NCI-H748 treated with DMSO at 0.1 percent for 48 hours (cell line): ENCODE results near the gene CCDC57.

ENCODE experiments used
- DNase-seq: peaks from one replicate; lab custom pipeline; 2025; lab: John Stamatoyannopoulos, UW

CCDC57 gene

DNA sequence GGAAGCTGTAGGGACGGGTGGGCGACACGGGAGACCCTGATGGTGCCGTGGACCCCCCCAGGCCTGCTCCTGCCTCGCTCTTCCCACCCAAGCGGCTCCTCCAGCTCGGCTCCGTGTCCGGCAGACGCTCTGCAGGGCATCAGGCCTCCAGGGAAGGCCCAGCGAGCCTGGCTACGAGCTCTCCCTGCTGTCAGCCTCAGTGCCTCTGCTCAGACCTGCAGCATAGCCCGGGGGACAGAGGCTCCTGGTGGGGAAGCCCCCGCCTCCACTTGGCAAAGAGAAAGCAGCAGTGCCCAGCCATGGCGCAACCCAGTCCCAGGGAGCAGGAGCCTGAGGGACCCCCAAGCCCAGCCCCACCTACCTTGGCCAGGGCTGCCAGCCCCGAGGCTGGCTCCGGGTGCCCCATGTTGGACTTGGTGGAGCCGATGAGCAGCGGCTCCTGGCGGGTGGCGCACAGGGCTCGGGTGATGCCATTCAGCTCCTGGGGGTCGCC lies 120.5 kb downstream of the CCDC57 start:
- no peak for DNase-seq

DNA sequence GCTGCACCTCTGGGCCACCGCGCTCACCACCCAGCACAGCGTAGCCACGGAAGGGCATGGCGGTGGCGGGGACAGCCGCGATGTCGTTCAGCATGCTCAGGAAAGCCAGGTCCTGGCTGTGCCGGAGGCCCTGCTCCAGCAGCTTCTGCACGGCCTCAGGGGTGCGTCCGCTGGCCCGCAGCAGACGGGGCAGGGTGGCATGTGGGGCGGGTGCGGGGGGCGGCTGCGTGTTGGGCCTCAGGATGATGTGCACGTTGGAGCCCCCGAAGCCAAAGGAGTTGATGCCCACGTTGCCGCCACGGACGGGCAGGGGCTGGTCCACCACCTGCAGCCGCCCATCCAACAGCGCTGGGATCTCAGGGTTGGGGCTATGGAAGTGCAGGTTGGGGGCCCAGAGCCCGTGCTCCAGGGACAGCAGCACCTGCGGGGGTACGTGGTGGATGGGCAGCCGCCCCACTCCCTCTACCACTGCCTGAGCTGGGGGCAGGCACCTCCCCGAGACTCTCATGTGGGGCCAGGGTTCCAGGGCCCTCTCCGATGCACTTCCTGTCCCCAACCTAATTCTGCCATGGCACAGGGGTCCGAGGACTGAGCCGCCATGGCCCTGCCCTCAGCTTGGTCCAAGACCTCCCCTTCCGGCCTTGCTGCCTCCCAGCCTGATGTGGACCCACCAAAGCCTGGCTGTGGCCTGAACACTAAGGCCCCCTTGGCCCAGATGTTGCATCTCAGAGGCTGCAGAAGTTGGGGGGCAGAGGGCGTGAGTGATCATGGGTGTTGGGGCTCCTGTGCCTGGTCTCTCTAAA lies 121.2 kb downstream of the CCDC57 start:
- no peak for DNase-seq

DNA sequence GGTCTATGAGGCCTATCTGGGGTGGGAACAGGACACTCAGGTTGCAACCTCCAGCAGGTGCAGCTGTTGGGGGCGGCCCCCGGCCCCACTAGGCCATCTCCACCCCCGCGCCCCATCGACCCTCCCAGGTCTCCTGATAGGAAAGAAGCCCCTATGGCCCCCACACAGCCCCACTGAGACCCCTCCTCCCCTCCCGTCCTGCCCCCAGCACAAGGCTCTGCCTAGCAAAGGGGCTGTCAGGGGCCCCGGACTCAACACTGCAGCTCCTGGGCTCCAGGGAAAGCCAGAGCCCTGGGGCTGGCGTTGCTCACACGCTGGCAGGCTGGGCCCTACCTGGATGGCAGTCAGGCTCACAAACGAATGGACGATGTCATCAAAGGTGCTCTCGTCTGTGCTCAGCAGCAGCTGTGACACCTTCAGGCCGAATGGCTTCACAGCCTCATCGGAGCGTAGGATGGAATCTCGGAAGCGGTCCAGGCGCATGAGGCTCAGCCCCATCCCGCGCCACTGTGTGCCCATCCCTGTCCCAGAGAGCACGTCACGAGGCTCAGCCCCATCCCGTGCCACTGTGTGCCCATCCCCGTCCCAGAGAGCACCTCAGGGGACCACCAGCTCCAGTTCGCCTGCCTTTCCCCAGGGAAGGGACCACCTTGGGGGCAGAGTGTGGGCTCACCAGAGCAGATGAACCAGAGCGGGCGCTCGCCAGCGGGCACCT lies 121.9 kb downstream of the CCDC57 start:
- DNase-seq = no peak

- no peak for DNase-seq
These were observed 122.7 kb downstream of the CCDC57 start for GRCh38 chr17:82089723-82090548.

GRCh38 chr17:82088838-82089722 lies 123.6 kb downstream of the CCDC57 start:
- no peak for DNase-seq

DNA sequence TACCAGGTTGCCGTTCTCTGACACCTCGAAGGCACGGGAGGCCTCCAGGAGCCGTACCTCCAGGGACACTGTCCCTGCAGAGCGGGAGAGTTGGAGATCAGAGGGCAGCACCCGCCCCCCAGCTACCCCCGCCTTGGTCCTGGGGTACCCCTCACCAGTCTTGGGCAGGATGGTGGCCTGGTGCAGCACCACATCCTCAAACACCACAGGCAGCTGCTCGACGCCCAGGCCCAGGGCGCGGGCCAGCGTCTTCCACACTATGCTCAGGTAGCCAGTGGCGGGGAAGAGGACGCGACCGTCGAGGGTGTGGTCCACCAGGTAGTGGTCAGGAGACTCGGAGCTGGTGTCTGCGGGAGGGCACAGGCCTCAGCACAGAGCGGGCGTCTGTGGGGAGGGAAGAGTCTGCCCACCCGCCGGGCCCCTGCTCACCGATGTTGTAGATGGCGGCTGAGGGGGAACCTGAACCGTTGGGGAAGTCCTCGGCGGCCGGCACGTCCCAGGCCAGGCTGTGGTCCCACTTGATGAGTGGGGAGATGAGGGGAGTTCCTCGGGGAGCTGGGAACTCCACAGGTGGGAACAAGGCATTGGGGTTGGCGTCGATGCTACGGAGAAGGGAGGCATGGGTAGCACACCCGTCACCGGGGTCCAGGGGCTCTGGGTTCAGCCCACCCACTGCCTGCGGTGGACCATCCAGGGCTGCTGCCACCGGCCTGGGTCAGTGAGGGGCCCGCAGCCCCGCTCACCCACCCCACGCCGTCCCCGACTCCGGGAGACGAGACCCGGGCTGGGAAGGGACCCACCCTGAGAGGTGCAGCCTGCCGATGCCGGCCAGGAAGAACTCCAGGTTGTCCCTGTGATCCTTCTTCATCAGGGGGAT lies 124.4 kb downstream of the CCDC57 start:
- no peak for DNase-seq

GRCh38 chr17:82086941-82087906 lies 125.4 kb downstream of the CCDC57 start:
- no peak for DNase-seq

DNA sequence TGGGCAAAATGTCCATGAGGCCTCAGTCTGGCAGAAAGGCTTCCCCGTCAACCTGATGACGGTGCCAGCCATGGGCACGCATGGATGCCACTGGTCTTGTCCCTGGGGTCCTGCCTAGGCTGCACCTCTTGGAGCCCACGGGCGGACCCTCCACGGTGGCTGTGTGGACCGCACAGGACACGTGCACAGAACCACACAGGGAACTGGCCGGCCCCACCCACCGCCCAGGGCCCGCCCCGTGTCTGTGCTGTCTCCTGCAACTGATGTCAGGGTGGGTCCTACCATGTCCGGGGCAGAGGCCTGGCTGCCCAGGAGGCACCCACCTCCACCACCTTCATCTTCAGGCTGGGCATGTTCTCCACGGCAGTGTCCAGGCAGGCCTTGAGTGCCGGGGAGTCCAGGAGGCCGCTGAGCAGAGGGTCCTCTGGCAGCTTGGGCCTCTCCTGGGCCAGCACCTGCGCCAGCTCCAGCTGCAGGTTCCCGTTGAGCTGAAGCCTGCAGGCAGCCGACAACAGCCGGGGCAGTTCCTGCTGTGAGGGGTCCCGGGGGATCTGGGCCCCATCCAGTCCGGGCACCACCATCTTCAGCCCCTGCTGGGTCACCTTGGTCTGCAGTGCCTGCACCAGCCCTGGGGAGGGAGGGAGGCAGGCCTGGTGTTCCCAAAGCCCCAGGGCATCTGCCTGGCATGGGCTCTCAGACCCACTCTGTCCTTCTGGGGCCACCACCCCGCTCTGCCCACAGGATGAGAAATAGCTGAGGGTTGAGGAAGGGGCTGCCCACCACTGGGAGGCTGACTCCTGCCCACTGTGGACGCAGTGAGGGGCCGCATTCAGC lies 126.5 kb downstream of the CCDC57 start:
- no peak for DNase-seq

- DNase-seq = no peak
These were observed 127.4 kb downstream of the CCDC57 start for GRCh38 chr17:82085031-82085861.

- DNase-seq = no peak
These were observed 128.1 kb downstream of the CCDC57 start for GRCh38 chr17:82084373-82085030.

DNA sequence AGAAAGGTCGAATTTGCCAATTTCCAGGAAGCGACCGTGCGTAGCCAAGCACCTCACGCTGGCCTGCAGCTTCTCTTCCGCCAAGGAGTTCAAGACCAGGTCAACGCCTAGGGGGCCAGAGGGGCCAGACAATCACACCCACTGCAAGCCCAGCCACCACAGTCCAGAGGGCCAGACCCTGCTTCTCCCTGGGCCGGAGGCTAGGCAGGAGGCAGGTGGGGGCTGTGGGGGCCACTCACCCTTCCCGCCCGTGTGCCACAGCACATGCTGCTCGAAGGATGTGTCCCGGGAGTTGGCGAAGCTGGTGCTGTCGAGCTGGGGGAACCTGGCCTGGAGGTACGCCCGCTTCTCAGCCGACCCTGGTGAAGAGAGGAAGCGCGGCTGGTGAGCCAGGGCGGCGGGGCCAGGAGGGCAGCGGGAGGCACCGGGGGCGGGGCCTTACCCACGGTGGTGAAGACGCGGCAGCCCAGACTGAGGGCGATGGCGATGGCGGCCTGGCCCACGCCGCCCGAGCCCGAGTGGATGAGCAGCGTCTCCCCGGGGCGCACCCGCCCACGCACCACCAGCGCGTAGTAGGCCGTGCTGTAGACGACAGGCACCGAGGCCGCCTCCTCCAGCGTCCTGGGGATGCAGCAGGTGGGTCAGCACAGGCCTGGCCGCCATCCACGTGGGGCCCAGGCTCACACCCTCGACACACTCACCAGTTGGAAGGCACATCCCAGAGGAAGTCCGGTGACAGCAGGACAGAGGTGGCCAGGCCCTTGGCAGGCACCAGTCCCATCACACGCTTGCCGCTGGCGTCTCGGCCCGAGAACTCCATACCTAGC lies 128.9 kb downstream of the CCDC57 start:
- no peak for DNase-seq

DNA sequence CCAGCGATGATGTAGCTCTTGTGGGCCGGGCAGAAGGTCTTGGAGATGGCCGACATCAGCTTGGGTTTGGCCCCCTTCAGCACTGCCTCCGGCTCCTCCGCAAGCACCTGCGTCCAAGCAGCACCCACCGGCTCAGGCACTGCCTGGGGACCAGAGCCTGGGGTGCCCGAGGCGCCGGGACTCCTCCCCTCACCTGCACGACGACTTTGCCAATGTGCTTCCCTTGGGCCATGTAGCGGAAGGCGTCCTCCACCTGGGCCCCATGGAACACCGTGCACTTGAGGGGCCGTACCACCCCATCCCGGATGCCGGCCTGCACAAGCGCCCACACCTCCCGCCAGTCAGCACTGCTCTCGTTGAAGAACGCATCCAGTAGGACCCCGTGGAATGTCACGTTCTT lies 129.6 kb downstream of the CCDC57 start:
- no peak for DNase-seq

DNA sequence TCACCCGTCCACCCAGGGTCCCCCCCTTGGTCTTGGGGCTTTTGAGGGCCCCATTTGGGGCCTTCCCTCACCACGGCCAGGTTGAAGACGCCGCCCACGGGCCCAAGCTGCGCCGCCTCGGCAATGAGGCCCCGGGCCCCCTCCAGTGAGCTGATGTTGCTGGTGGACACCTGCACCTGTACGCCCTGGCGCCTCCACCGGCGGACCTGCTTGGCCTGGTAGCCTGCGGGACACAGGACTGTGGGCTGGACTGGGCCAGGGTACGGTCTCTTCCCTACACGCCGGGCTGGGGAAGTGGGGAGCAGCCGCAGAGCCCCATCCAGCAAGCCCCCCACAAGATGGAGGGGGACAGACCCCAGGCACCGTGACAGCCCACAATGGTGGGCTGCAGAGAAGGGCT lies 130.2 kb downstream of the CCDC57 start:
- DNase-seq = no peak

GRCh38 chr17:82081966-82082365 lies 130.7 kb downstream of the CCDC57 start:
- no peak for DNase-seq

- DNase-seq = no peak
These were observed 131.1 kb downstream of the CCDC57 start for GRCh38 chr17:82081546-82081945.
